ENCODE measurements around the gene GRIA4.

DNA sequence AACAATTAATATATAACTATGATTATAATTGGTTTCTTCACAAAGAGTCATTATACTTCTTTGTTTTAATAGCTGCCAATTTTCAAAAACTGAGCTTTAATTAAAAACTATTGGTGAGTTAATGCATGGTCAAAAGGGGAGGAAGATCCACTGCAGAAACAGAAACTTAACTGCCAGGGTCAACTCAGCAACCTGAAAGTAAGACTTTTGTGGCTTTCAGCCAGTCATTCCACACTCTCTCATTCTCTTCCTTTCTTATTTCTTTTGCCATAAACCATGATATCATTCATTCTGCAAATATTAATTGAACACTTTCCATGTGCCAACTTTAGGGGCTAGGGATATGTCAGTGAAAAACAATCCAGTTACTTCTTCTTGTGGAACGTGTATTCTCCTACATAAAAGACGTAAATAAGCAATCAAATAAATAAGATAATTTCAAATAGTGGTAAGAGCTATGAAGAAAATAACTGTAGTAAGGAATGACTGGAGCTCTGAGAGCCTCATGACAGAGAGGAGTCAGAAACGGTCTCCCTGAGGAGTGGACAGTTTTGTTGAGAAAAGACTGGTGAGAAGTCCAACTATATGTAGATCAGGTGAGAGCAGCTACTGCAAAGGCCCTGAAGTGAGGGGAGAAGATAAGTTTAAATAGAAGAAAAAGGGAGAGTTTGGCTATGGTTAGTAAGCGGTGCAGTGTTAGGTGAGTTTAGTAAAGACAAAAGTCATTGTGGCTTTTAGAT, 130.5 kb downstream of the GRIA4 start:
- TF ChIP-seq GABPA (IDR thresholded peaks at IDR 0.05 in 1 of 2, conservative IDR thresholded peaks at IDR 0.05 in 1 of 2) (no peak), CTCF (IDR thresholded peaks at IDR 0.05; ENCODE audit: low read depth, low read length, missing input control) (no peak), TAF1 (conservative IDR thresholded peaks at IDR 0.05) (no peak), ZBTB33 (IDR thresholded peaks at IDR 0.05) (no peak), JUND (IDR thresholded peaks at IDR 0.05) (no peak)
- TF ChIP-seq, protein P1, sequence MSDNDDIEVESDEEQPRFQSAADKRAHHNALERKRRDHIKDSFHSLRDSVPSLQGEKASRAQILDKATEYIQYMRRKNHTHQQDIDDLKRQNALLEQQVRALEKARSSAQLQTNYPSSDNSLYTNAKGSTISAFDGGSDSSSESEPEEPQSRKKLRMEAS (IDR thresholded peaks at IDR 0.05): no peak

All from liver (tissue), 3 donors.